Measurements from ENCODE around the gene CNTRL. TPM values are rescaled to one million over a fixed set of nuclear protein-coding genes. Genes with fewer than 3 reads are reported as not detected.
"Not testable (repeated sequence)": the region's sequence is repeated elsewhere in the genome, so short reads cannot be mapped to it uniquely, and the experiment has no call there.

Gene CNTRL
- total RNA-seq, 1 donor from 2014 or later = 8.1 TPM

DNA sequence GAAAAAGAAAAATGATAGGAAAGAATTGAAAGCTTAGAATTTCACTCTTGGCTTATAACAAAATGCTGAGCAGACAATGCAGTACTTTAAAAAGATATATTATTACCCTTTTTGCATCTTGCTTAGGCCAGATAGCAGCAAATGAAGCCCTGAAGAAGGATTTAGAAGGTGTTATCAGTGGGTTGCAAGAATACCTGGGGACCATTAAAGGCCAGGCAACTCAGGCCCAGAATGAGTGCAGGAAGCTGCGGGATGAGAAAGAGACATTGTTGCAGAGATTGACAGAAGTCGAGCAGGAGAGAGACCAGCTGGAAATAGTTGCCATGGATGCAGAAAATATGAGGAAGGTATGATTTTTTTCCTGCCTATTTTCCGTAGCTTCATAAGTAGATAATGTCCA lies 50.8 kb downstream of the CNTRL start:
- DNase-seq (ENCODE audit: low read depth in 2 of 2) = no peak

DNA sequence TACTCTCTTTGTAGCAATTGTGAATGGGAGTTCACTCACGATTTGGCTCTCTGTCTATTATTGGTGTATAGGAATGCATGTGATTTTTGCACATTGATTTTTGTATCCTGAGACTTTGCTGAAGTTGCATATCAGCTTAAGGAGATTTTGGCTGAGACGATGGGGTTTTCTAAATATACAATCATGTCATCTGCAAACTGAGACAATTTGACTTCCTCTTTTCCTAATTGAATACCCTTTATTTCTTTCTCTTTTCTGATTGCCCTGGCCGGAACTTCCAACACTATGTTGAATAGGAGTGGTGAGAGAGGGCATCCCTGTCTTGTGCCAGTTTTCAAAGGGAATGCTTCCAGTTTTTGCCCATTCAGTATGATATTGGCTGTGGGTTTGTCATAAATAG lies 54.6 kb downstream of the CNTRL start:
- not testable (repeated sequence) for DNase-seq (ENCODE audit: low read depth in 2 of 2)

DNA sequence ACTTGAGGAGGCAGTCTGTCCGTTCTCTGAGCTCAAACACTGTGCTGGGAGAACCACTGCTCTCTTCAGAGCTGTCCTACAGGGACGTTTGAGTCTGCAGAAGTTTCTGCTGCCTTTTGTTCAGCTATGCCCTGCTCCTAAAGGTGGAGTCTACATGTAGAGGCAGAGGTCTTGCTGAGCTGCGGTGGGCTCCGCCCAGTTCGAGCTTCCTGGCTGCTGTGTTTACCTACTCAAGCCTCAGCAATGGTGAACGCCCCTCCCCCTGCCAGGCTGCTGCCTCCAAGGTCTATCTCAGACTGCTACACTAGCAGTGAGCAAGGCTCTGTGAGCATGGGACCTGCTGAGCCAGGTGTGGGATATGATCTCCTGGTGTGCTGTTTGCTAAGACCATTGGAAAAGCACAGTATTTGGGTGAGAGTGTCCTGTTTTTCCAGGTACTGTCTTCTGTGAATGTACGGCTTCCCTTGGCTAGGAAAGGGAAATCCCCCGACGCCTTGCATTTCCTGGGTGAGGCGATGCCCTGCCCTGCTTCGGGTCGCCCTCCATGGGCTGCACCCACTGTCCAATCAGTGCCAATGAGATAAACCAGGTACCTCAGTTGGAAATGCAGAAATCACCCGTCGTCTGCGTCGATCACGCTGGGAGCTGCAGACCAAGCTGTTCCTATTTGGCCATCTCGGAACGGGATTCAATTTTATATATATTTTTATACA lies 58.5 kb downstream of the CNTRL start:
- DNase-seq (ENCODE audit: low read depth in 2 of 2) = no peak

DNA sequence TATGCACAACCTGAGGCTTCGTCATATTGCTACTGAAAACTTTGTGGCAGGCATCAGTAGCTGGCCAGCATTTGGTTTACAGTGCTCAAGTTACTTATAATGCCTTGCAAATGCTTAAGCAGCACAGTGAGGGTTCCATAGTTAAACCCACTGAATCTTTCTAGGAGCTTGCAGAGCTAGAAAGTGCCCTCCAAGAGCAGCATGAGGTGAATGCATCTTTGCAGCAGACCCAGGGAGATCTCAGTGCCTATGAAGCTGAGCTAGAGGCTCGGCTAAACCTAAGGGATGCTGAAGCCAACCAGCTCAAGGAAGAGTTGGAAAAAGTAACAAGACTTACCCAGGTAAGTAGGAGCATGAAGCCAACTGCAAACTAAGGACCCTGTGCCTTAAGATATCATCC lies 60.9 kb downstream of the CNTRL start:
- no peak for DNase-seq (ENCODE audit: low read depth in 2 of 2)

DNA sequence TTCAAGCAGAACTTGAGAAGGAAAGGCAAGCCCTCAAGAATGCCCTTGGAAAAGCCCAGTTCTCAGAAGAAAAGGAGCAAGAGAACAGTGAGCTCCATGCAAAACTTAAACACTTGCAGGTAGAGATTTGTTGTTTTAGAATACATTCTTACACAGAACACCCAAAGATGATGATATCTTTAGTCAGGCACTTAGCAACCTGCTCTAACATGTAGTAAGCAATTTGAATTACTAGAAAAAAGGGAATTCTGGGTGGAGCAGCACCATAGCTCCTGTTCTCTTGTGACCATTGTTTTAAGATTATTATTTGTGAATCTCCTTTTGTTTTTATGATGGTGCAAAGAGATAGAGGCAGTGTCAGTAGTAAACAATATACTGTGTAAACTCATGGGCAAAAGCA lies 63.8 kb downstream of the CNTRL start:
- no peak for DNase-seq (ENCODE audit: low read depth in 2 of 2)

DNA sequence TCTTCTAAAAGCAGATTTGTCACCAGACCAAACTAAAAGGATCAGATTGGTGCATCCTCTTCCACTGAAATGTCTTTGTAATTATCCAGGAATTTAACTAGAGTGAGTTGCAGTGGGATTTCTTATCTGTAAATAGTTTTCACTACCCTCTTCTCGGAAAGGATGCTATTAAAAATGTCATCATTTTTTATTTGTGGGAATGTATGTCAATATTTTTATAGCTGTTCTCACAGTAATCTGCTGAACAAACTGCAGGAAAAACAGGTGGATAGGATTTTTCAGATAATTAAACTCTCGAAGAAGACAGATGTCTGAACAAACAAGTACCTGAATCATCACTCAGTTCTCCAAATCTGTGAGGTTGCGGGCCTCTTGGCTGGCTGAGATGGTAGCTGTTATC lies 64.2 kb downstream of the CNTRL start:
- no peak for DNase-seq (ENCODE audit: low read depth in 2 of 2)

DNA sequence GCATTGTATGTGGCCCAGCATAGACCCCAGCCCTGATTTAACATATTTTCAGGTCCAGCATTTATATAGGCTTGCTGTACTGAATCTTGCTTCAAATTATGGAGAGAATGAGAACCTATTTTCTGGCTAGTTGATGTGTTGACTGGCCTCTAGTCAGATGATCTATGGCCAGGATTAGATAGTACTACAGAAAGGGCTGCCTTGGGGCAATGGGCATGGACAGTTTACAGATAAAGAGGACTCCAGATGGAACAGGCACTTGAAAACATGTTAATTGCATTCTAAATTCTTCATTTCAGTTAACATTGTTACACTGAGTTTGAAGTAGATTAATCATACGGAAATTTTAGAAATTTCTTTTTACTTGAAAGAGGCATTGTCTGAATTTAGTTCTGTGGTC lies 65.4 kb downstream of the CNTRL start:
- DNase-seq (ENCODE audit: low read depth in 2 of 2) = no peak

DNA sequence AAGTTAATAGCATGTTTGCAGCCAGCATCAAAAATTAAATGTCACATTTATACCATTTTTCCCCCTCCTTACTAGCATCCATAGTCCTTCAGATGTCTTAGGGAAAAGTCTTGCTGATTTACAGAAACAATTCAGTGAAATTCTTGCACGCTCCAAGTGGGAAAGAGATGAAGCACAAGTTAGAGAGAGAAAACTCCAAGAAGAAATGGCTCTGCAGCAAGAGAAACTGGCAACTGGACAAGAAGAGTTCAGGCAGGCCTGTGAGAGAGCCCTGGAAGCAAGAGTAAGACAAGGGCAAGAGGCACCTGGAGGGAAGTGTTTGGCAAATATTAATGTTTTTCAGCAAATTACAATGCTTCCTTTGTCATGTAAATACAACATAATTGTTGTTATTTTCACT lies 66.6 kb downstream of the CNTRL start:
- no peak for DNase-seq (ENCODE audit: low read depth in 2 of 2)

DNA sequence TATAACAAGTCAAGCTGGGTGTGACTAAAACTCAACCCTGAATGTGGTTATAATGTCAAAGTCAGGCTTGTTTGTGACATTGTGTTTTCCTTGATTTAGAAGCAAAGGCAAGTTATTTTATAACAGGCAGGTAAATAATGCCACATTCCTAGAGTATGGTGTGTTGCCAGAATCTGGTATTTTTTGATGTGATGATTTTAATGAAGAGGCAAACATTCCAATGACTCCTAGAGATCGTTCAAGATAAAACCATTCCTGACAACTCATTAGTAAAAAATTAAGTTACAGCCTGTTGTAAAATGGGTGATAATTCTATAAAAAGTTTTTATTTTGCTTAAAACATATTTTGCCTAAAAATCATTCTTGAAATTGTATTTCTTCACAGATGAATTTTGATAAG lies 67.0 kb downstream of the CNTRL start:
- DNase-seq (ENCODE audit: low read depth in 2 of 2) = no peak

DNA sequence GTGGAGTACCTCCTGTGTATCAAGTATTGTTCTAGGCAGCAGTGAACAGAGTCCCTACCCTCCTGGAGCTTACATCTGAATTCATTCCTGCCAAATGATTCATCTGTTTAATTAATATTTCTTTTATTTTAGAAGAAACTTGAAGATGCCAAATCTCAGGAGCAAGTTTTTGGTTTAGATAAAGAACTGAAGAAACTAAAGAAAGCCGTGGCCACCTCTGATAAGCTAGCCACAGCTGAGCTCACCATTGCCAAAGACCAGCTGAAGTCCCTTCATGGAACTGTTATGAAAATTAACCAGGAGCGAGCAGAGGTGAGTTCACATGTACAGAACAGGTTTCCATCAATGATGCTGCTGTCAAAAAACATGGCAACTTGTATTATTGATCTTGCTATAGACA lies 69.0 kb downstream of the CNTRL start:
- DNase-seq (ENCODE audit: low read depth in 2 of 2) = no peak

DNA sequence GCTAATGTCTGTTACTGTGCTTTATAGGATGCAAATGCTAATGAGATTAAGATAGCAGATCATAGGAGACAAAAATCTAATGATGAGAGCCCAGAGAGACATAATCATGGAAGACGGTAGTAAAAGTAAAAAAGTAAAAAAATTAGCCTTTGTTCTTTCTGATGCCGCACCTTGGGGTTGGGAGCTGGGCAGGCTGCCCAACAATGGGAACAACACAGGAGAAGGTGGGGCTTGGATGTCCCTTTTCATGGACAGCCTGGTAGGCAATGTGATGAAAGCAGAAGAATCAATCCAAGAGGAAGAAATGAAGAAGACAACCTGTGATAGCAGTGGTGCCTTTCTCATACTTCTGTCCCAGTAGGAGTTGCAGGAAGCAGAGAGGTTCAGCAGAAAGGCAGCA lies 69.7 kb downstream of the CNTRL start:
- no peak for DNase-seq (ENCODE audit: low read depth in 2 of 2)

DNA sequence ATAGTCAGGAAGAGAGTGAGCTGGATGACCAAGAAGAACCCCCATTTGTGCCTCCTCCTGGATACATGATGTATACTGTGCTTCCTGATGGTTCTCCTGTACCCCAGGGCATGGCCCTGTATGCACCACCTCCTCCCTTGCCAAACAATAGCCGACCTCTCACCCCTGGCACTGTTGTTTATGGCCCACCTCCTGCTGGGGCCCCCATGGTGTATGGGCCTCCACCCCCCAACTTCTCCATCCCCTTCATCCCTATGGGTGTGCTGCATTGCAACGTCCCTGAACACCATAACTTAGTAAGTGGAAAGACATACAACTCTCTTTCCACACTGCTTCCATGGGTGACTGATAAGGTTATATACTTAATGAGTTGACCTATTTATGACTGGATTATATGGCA lies 75.4 kb downstream of the CNTRL start:
- no peak for DNase-seq (ENCODE audit: low read depth in 2 of 2)

DNA sequence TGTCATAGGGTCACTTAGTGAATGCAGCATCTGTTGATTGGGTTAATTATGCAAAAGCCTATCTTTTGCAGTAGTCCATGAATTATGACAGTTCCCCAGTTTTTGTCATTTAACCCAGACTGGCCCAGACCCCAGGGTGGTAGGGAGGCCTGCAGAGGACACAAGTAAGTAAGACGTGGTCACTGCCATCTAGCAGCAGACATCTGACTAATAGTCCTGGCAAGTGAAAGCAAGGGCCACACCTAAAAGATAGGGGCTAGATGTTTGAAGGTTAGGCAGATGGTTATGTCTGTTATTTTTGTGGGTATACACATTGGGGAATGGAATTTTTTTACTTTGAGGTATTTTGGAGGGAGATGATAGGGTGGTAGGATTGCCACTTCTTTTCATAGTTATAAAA lies 78.9 kb downstream of the CNTRL start:
- no peak for DNase-seq (ENCODE audit: low read depth in 2 of 2)

DNA sequence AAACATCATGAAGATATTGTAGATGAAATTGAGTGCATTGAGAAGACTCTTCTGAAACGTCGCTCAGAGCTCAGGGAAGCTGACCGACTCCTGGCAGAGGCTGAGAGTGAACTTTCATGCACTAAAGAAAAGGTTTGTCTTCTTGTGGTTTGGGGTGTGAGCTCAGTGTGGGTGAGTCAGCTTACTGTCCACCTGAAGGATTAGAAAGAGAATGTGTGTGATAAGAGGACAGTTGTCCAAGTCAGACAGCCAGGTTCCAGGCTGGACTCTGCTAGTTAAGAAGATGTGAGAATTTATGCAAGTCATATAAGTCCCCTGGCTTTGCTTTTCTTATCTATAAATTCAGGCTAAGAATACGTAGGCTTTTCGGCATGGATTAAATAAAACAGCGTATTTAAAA lies 80.0 kb downstream of the CNTRL start:
- no peak for DNase-seq (ENCODE audit: low read depth in 2 of 2)

DNA sequence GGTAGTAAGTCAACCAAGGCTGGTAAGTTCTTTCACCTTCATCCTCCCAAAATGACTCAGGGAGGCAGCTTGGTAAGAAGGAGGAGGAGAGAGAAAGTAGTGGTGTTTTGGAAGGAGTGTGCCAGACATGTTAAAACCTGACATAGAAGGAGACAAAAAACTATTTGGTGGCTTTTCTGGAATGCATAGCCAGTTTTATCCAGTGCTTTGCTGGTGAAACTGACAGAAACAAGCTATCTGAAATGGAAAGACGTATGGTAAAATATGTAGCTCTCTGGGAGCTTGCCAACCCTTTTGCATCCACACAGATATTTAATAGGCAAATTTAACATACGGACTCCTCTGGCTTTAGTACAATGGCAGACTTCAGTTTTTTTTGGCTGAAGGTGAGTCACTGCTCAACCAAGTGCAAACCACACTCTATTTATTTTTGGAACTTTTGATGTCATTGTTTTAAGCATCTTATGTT lies 81.5 kb downstream of the CNTRL start:
- peak; percentile 7 to 42 for DNase-seq (ENCODE audit: low read depth in 2 of 2)

DNA sequence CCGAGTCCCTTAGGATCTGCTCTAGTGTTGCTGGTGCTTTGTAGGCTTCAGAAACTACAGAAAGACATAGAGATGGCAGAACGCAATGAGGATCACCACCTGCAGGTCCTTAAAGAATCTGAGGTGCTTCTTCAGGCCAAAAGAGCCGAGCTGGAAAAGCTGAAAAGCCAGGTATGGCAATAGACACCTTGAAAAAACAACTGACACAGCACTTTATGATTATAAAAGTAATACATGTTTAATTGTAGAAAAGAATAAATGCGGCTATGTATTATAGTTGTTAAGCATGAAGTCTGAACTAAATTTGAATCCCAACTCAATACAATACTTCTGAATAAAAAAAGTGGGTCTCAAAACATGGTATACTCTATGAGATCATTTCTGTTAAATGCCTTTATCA lies 83.2 kb downstream of the CNTRL start:
- DNase-seq (ENCODE audit: low read depth in 2 of 2) = no peak

DNA sequence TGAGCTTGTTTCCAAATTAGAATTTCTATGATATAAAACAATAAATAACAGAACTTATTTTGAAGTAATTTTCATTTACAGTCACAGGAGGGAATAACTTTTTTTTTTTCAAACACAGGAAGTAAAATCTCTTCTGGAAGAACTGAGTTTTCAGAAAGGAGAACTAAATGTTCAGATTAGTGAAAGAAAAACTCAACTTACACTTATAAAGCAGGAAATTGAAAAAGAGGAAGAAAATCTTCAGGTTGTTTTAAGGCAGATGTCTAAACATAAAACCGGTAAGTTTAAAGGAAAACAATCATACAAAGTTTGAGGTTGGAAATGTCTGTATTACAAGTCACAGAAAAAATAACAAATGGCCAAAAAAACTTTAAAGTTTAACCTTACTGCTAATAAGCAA lies 85.3 kb downstream of the CNTRL start:
- DNase-seq (ENCODE audit: low read depth in 2 of 2) = no peak

DNA sequence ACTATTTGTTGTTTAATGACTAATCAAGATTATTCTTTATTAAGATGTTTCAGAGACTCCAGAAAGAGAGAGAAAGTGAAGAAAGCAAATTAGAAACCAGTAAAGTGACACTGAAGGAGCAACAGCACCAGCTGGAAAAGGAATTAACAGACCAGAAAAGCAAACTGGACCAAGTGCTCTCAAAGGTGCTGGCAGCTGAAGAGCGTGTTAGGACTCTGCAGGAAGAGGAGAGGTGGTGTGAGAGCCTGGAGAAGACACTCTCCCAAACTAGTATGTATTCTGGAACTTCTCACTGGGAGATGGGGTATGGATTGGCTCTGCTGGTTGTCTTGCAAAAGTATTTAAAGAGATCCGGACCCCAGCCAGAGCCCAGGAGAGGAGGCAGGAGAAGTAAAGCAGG lies 93.3 kb downstream of the CNTRL start:
- no peak for DNase-seq (ENCODE audit: low read depth in 2 of 2)

DNA sequence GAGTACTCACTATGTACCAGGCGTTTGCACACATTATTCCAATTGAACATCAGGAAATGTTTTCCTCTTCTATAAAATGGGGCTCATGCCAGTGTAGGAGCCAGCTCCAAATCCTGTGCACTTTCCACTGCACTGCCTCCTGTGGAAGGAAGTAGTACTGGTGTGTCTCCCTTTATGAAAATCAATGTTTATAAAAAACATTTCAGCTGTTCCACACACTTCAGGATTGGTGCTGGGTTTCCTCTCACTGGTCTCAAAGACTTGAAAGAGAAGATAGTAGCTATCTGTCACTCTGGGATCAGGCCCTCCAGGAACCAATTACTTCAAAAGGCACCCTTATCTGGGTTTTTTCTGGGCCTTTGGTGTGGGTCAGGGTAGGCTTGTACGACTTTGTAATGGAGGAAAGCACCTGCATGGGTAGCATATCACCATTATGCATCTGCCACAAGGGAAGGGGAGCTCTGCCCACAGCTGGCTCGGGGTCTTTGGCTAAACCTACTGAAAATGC lies 94.4 kb downstream of the CNTRL start:
- peak; percentile 23 to 33 for DNase-seq (ENCODE audit: low read depth in 2 of 2)

DNA sequence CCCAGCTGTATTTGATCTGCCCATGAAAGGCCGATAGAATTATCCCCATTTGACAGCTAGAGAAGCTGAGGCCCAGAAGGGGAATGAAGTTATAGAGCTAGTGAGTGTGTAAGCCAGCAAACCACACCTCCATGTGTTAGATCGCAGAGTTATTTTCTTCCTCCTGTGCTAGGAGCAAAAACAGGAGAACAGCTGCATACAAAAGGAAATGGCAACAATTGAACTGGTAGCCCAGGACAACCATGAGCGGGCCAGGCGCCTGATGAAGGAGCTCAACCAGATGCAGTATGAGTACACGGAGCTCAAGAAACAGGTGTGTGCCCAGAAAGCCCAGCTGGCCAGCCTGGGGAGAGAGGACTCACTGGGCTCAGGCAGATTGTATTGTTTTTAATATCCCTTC lies 96.5 kb downstream of the CNTRL start:
- peak; percentile 3 to 84 for DNase-seq (ENCODE audit: low read depth in 2 of 2)

DNA sequence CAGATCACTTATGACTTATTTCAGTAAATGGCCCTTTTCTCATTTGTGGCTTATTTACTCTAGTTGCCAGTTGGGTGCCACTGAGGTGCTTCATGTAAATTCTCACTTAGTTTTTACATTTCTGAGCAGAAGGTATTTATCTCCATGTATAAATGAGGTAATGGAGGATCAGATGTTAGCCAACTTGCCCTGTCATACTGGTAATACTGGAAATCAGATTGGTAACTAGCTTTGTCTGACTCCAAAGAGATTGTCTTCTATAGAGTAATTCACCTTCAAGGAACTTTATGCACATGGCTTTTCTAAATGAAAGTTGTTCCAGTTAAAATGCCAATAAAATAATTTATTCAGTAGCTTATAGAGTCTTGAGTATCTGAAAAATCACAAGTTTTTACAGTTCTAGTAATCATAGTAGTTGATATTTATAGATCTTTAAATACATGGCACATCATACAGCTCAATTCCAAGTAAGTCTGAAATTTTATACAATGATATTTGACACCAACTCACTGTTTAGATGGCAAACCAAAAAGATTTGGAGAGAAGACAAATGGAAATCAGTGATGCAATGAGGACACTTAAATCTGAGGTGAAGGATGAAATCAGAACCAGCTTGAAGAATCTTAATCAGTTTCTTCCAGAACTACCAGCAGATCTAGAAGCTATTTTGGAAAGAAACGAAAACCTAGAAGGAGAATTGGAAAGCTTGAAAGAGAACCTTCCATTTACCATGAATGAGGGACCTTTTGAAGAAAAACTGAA lies 98.2 kb downstream of the CNTRL start:
- no peak for DNase-seq (ENCODE audit: low read depth in 2 of 2)

DNA sequence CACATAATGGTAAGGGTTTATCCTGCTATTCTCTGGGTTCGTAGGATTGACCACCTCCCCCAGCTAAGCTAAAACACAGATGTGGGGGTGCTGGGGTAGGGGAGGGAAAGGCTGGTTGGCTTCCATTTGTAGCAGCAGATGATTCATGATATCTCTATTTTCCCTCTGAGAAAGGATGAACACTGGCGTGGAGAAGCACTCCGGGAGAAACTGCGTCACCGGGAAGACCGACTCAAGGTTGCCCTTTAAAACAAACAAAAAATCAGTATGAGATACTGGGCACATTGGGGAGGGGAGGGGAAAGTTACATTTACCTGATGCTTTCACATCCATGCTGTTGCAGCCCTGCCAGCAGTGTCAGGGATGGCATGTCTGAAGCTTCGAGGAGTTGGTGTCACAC lies 98.7 kb downstream of the CNTRL start:
- DNase-seq (ENCODE audit: low read depth in 2 of 2) = no peak
